Neural progenitor cell (in vitro differentiated cells): ENCODE measurements around the gene CNNM2. TPM values are rescaled to one million over a fixed set of nuclear protein-coding genes. Genes with fewer than 3 reads are reported as not detected.

Experiments
- DNase-seq: peaks from one replicate; pipeline ENCODE4 v3.0.0-alpha.2; 2016; ENCODE audit warnings: low spot score
- H2AFZ ChIP-seq: fragments of 200-600 bp; sonication (generic); replicated peaks from 2 replicates; pipeline ENCODE4 v1.6.1; 2016; ENCODE audit warnings: antibody characterized with exemption
- H3F3A ChIP-seq: fragments of 200-600 bp; sonication (generic); 2 replicates; pipeline ENCODE4 v1.6.1; 2016; ENCODE audit warnings: antibody characterized with exemption, low read depth
- H3K27ac ChIP-seq: fragments of 200-600 bp; sonication (generic); 2 replicates; pipeline ENCODE4 v1.5.1; 2016; ENCODE audit warnings: mild to moderate bottlenecking
- H3K27me3 ChIP-seq: fragments of 200-600 bp; sonication (generic); 2 replicates; pipeline ENCODE4 v1.6.1; 2016; ENCODE audit warnings: mild to moderate bottlenecking, moderate library complexity
- H3K36me3 ChIP-seq: fragments of 200-600 bp; sonication (generic); 2 replicates; pipeline ENCODE4 v1.5.1; 2016
- H3K4me1 ChIP-seq: fragments of 200-600 bp; sonication (generic); 2 replicates; pipeline ENCODE4 v1.6.1; 2016; ENCODE audit warnings: mixed run types
- H3K4me2 ChIP-seq: fragments of 200-600 bp; sonication (generic); 2 replicates; pipeline ENCODE4 v1.6.1; 2016
- H3K4me3 ChIP-seq: fragments of 200-600 bp; sonication (generic); 2 replicates; pipeline ENCODE4 v1.5.1; 2016
- H3K79me2 ChIP-seq: fragments of 200-600 bp; sonication (generic); 2 replicates; pipeline ENCODE4 v1.6.1; 2016; ENCODE audit warnings: low read depth
- H3K9ac ChIP-seq: fragments of 200-600 bp; sonication (generic); 2 replicates; pipeline ENCODE4 v1.6.1; 2016
- H3K9me3 ChIP-seq: fragments of 200-600 bp; sonication (generic); 2 replicates; pipeline ENCODE4 v1.5.1; 2016; ENCODE audit warnings: low read depth
- H4K20me1 ChIP-seq: fragments of 200-600 bp; sonication (generic); 2 replicates; pipeline ENCODE4 v1.6.1; 2016; ENCODE audit warnings: low read depth
- H3K27ac Mint-ChIP-seq: 3 replicates; pipeline ENCODE4 v1.8.0; 2021; ENCODE audit warnings: mixed read lengths
- H3K27me3 Mint-ChIP-seq: 2 replicates; pipeline ENCODE4 v1.8.0; 2022; ENCODE audit warnings: low read depth, mild to moderate bottlenecking, inconsistent platforms, moderate library complexity, mixed read lengths; ENCODE audit not compliant: insufficient read depth
- H3K36me3 Mint-ChIP-seq: 3 replicates; pipeline ENCODE4 v1.8.0; 2021; ENCODE audit warnings: mixed read lengths
- H3K4me1 Mint-ChIP-seq: 3 replicates; pipeline ENCODE4 v1.8.0; 2021; ENCODE audit warnings: mixed read lengths
- H3K4me3 Mint-ChIP-seq: 3 replicates; pipeline ENCODE4 v1.8.0; 2021; ENCODE audit warnings: mild to moderate bottlenecking, moderate library complexity, mixed read lengths
- H3K9me3 Mint-ChIP-seq: 3 replicates; pipeline ENCODE4 v1.8.0; 2020; ENCODE audit warnings: mixed read lengths
- EZH2 ChIP-seq: fragments of 200-600 bp; sonication (generic); IDR thresholded peaks from 2 replicates; pipeline ENCODE4 v1.6.1; 2017; ENCODE audit warnings: antibody characterized with exemption, mild to moderate bottlenecking, moderate library complexity
- EZH2phosphoT487 ChIP-seq: fragments of 200-600 bp; sonication (generic); IDR thresholded peaks from 2 replicates; pipeline ENCODE4 v1.6.1; 2017; ENCODE audit warnings: antibody characterized with exemption
- total RNA-seq: library from RNA; depleted of rRNA; stranded (reverse); fragments of >200 nt; gene quantifications from 2 replicates; pipeline ENCODE4 v1.2.3, GENCODE V29; 2015; ENCODE audit warnings: low replicate concordance
- TF ChIP-seq, protein P1 (sequence below): fragments of 200-600 bp; sonication (generic); IDR thresholded peaks from 2 replicates; pipeline ENCODE4 v1.5.1; 2017; ENCODE audit warnings: antibody characterized with exemption, mild to moderate bottlenecking

Gene CNNM2
- total RNA-seq, 1 donor from 2014 or later: 11.4 TPM

DNA sequence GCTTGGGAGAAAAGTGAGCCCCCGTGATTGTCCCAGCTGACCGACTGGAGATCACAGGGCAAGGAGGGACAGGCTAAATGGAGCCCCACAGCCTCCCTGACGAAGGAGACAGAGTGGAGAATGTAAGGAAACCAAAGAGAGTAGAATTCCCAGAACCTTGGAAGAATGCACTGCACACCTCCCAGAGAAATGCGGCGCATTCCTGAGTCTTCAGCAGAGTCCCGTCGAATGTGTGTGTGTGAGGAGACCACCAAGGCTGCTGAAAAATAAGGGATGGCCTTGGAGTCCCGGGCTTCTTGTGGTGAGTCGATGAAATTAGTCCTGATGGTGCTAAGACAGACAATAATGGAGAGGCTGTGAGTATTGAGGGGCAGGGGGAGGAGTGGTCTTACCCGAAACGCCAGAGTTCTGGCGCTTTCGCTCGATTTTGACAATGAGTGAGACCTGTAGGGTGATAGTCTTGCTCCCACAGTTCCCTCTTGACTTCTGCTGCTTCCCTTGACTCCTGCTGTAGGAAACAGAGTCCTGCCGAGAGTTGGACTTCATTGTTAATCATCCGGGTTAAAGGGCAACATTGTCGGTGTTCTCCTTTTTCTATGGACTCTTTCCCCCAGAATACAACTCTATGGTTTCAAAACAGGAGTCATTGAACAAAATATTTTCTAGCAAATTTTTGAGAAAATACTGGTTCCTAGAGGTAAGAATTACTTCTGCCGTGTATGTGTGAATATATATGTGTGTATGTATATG is 103.2 kb downstream of the CNNM2 start:
- no peaks in the 10 kb centered on the region for H4K20me1 ChIP-seq
- Mint-ChIP-seq H3K4me1 (peaks cover 11% of the 10 kb centered on the region), H3K27me3 (peaks cover 2% of the 10 kb centered on the region), H3K4me3 (no peak overlapping the region), H3K27ac (no peak overlapping the region), H3K36me3 (no peaks in the 10 kb centered on the region), H3K9me3 (no peaks in the 10 kb centered on the region)
- no peak overlapping the region for H3K9ac ChIP-seq
- no peak overlapping the region for H3K27ac ChIP-seq
- no peak overlapping the region for H3K4me2 ChIP-seq
- no peak overlapping the region for H2AFZ ChIP-seq
- no peaks in the 10 kb centered on the region for H3K36me3 ChIP-seq
- no peak for TF ChIP-seq EZH2phosphoT487
- no peak for TF ChIP-seq EZH2
- TF ChIP-seq, protein P1, sequence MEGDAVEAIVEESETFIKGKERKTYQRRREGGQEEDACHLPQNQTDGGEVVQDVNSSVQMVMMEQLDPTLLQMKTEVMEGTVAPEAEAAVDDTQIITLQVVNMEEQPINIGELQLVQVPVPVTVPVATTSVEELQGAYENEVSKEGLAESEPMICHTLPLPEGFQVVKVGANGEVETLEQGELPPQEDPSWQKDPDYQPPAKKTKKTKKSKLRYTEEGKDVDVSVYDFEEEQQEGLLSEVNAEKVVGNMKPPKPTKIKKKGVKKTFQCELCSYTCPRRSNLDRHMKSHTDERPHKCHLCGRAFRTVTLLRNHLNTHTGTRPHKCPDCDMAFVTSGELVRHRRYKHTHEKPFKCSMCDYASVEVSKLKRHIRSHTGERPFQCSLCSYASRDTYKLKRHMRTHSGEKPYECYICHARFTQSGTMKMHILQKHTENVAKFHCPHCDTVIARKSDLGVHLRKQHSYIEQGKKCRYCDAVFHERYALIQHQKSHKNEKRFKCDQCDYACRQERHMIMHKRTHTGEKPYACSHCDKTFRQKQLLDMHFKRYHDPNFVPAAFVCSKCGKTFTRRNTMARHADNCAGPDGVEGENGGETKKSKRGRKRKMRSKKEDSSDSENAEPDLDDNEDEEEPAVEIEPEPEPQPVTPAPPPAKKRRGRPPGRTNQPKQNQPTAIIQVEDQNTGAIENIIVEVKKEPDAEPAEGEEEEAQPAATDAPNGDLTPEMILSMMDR: no peak
- H3F3A ChIP-seq: peaks cover 6% of the 10 kb centered on the region
- H3K4me1 ChIP-seq: peaks cover 24% of the 10 kb centered on the region
- DNase-seq: peak; percentile 36
- H3K27me3 ChIP-seq: no peaks in the 10 kb centered on the region
- no peaks in the 10 kb centered on the region for H3K79me2 ChIP-seq
- H3K4me3 ChIP-seq: no peak overlapping the region
- H3K9me3 ChIP-seq: no peaks in the 10 kb centered on the region

DNA sequence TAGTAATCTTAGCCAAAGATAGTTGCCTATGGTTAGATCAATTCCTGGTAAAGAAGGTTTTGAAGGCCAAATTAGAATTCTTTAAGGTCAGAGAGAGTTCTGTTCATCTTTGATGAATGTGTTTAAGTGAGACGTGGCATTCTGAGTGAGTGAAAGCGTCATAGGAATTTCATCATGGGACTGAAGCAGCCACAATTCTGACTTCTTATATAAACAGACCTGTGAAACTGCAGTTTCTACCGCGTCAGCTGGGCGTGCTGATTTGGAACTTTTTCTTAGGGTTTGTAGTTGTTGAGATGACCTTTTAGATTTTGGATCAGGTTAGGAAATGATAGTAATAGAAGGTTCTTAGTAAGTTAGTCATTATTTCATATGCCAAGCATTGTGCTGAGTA is 103.8 kb downstream of the CNNM2 start:
- H3K36me3 Mint-ChIP-seq: no peaks in the 10 kb centered on the region
- Histone ChIP-seq H3K4me3 (no peak overlapping the region), H3K4me2 (no peak overlapping the region), H3K36me3 (no peaks in the 10 kb centered on the region), H4K20me1 (no peaks in the 10 kb centered on the region), H3K27ac (no peak overlapping the region), H3K27me3 (no peaks in the 10 kb centered on the region), H3K4me1 (peaks cover 19% of the 10 kb centered on the region), H3K79me2 (no peaks in the 10 kb centered on the region), H3K9me3 (no peaks in the 10 kb centered on the region), H2AFZ (no peak overlapping the region), H3K9ac (no peak overlapping the region), H3F3A (peaks cover 6% of the 10 kb centered on the region)
- H3K27me3 Mint-ChIP-seq: peaks cover 2% of the 10 kb centered on the region
- peaks cover 11% of the 10 kb centered on the region for H3K4me1 Mint-ChIP-seq
- no peak overlapping the region for H3K27ac Mint-ChIP-seq
- no peak for DNase-seq
- H3K9me3 Mint-ChIP-seq: no peaks in the 10 kb centered on the region
- no peak overlapping the region for H3K4me3 Mint-ChIP-seq
- TF ChIP-seq EZH2: no peak
- TF ChIP-seq EZH2phosphoT487: no peak
- TF ChIP-seq, protein P1: no peak

DNA sequence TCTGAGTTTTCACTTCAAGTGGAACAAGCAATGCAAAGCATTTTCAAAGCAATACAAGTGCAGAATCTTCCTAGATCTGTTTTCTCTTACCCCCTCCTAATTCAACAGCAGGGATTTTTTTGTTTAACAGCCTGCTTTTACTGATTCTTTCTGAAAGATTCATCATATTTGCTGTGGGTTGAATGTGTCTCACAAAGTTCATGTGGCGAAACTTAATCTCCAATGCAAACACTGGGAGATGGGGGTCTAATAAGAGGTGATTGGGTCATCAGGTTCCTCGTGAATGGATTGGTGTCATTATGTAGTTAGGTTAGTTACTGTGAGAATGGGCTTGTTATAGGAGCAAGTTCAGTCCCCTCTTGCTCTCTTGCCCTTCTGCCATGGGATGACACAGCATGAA is 107.6 kb downstream of the CNNM2 start:
- H3K27me3 ChIP-seq: no peaks in the 10 kb centered on the region
- no peak for DNase-seq
- H3K4me1 Mint-ChIP-seq: peaks cover 6% of the 10 kb centered on the region
- no peak overlapping the region for H3K27ac ChIP-seq
- H3K79me2 ChIP-seq: no peaks in the 10 kb centered on the region
- H3K27ac Mint-ChIP-seq: no peak overlapping the region
- TF ChIP-seq EZH2phosphoT487 (no peak), EZH2 (no peak)
- TF ChIP-seq, protein P1: no peak
- no peaks in the 10 kb centered on the region for H3F3A ChIP-seq
- H3K9ac ChIP-seq: no peak overlapping the region
- H3K9me3 Mint-ChIP-seq: no peaks in the 10 kb centered on the region
- H3K4me1 ChIP-seq: peaks cover 5% of the 10 kb centered on the region
- no peaks in the 10 kb centered on the region for H4K20me1 ChIP-seq
- no peak overlapping the region for H3K4me2 ChIP-seq
- no peak overlapping the region for H3K4me3 Mint-ChIP-seq
- no peak overlapping the region for H3K4me3 ChIP-seq
- no peaks in the 10 kb centered on the region for H3K36me3 ChIP-seq
- H2AFZ ChIP-seq: no peak overlapping the region
- no peaks in the 10 kb centered on the region for H3K9me3 ChIP-seq
- H3K27me3 Mint-ChIP-seq: peaks cover 2% of the 10 kb centered on the region
- H3K36me3 Mint-ChIP-seq: no peaks in the 10 kb centered on the region
